ENCODE results near the gene LAMB1. TPM values are rescaled to one million over a fixed set of nuclear protein-coding genes. Genes with fewer than 3 reads are reported as not detected.

The LAMB1 gene
- 245 and 264 TPM in 2 replicates for total RNA-seq

DNA sequence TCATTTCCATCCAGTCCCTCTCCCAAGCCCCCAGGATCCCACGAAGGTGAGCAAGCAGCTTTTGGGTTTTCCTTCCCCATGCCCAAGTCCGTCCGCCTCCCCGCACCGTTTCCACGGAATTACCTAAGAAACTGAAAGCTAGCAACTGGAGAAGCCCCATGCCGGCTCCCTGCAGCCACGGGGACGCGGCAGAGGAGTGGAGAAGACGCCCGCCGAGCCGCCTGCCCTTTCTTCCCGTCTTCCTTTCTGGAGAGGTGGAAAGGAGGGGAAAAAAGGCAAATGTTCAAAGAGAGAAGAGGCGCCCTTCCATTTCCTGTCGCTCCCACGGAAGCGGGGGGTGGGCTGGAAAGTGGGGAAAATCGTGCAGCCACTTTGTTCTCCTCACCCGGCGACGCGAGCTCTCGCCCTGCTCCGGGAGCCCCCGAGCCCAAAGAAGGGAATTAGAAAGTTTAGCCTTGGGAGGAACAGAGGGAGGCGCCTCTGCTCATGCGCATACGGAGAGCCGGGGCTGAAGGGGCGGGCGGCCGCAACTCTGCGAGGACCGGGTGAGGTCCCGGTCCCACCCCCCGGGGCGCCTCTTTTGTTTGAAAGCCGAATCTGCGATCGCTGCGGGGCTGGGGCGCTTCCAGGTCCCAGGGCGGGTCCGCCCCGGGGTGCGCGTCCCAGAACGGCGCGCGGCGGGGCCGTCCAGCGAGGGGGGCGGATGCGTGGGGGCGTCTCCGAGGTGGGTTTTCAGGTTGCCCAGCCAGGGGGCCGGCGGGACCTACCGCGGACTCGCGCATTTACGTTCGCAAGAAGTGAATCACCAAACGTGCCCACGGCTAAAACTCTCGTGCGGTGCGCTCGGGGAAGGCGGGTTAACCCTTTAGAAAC lies at the start of gene LAMB1:
Gene LAMB1 (minus strand): TSS at position 436 of the 873 bp plus-strand sequence. CDS start 276 bp downstream, at position 160.
- peak within 1 kb of the TSS; percentile 90 for H3K4me3 ChIP-seq (ENCODE audit: low read depth, low read length)
- peaks cover 2% of the 10 kb centered on the region for H3K36me3 ChIP-seq (ENCODE audit: control insufficient read depth, insufficient read depth, low read length)
- DNase-seq (ENCODE audit: low read depth): no peak
- TF ChIP-seq, protein P1, sequence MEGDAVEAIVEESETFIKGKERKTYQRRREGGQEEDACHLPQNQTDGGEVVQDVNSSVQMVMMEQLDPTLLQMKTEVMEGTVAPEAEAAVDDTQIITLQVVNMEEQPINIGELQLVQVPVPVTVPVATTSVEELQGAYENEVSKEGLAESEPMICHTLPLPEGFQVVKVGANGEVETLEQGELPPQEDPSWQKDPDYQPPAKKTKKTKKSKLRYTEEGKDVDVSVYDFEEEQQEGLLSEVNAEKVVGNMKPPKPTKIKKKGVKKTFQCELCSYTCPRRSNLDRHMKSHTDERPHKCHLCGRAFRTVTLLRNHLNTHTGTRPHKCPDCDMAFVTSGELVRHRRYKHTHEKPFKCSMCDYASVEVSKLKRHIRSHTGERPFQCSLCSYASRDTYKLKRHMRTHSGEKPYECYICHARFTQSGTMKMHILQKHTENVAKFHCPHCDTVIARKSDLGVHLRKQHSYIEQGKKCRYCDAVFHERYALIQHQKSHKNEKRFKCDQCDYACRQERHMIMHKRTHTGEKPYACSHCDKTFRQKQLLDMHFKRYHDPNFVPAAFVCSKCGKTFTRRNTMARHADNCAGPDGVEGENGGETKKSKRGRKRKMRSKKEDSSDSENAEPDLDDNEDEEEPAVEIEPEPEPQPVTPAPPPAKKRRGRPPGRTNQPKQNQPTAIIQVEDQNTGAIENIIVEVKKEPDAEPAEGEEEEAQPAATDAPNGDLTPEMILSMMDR (IDR thresholded peaks at IDR 0.05; ENCODE audit: insufficient read depth, low read length, poor library complexity, severe bottlenecking): no peak
- no peaks in the 10 kb centered on the region for H3K27me3 ChIP-seq (ENCODE audit: control insufficient read depth, insufficient read depth, low read length)

DNA sequence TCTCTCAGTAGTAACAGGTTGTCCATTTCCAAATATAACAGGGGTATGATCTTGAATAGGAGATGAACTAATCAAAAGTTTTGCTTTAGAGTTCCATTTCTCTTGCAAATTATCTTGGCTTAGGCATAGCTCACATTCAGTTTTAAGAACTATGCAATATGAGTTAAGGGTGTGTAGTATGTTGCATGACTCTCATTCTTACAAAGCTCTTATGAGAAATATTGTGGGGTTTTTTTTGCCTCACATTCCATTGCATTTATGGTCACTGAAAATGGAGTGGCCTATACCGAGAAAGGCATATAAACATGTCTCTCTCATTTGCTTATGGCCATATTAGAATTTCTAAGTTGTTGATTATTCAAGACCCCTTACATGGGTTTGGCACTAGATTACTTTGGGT lies 48.5 kb upstream of the LAMB1 start:
- Histone ChIP-seq H3K27me3 (ENCODE audit: control insufficient read depth, insufficient read depth, low read length) (no peaks in the 10 kb centered on the region), H3K4me3 (ENCODE audit: low read depth, low read length) (no peak overlapping the region), H3K36me3 (ENCODE audit: control insufficient read depth, insufficient read depth, low read length) (no peaks in the 10 kb centered on the region)
- no peak for DNase-seq (ENCODE audit: low read depth)
- TF ChIP-seq, protein P1 (IDR thresholded peaks at IDR 0.05; ENCODE audit: insufficient read depth, low read length, poor library complexity, severe bottlenecking): no peak

DNA sequence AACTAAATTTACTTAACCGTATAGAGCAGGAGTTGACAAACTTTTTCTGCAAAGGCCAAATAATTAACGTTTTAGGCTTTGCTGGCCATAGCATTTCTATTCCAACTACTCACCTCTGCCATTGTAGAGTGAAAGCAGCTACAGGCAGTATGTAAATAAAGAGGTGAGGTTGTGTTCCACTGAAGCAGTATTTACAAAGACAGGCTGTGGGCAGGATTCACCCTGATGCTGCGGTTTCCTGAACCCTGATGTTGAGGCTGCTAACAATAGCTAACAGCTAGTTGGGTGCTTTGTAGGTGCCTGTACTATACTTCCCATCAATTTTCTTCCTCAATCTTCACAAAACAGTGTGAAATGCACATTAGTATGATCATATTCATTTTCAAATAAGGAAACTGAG lies 47.0 kb upstream of the LAMB1 start:
- TF ChIP-seq, protein P1 (IDR thresholded peaks at IDR 0.05; ENCODE audit: insufficient read depth, low read length, poor library complexity, severe bottlenecking): no peak
- no peak overlapping the region for H3K4me3 ChIP-seq (ENCODE audit: low read depth, low read length)
- no peaks in the 10 kb centered on the region for H3K36me3 ChIP-seq (ENCODE audit: control insufficient read depth, insufficient read depth, low read length)
- H3K27me3 ChIP-seq (ENCODE audit: control insufficient read depth, insufficient read depth, low read length): no peaks in the 10 kb centered on the region
- DNase-seq (ENCODE audit: low read depth): no peak

DNA sequence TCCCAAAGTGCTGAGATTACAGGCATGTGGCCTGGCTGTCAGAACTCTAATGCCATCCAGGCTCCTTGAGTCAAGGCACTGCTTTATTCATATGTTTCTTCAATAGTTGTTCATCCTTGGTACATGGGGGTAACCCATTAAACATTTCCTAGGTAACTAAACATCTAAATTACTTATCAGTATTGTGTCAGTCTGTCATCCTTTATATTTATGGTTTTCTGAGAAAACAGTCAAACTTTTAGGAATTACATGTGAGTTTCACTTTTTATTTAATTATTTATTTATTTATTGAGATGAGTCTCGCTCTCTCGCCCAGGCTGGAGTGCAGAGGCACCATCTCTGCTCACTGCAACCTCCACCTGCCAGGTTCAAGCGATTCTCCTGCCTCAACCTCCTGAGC lies 45.5 kb upstream of the LAMB1 start:
- no peaks in the 10 kb centered on the region for H3K36me3 ChIP-seq (ENCODE audit: control insufficient read depth, insufficient read depth, low read length)
- DNase-seq (ENCODE audit: low read depth): no peak
- TF ChIP-seq, protein P1 (IDR thresholded peaks at IDR 0.05; ENCODE audit: insufficient read depth, low read length, poor library complexity, severe bottlenecking): no peak
- no peaks in the 10 kb centered on the region for H3K27me3 ChIP-seq (ENCODE audit: control insufficient read depth, insufficient read depth, low read length)
- H3K4me3 ChIP-seq (ENCODE audit: low read depth, low read length): no peak overlapping the region

DNA sequence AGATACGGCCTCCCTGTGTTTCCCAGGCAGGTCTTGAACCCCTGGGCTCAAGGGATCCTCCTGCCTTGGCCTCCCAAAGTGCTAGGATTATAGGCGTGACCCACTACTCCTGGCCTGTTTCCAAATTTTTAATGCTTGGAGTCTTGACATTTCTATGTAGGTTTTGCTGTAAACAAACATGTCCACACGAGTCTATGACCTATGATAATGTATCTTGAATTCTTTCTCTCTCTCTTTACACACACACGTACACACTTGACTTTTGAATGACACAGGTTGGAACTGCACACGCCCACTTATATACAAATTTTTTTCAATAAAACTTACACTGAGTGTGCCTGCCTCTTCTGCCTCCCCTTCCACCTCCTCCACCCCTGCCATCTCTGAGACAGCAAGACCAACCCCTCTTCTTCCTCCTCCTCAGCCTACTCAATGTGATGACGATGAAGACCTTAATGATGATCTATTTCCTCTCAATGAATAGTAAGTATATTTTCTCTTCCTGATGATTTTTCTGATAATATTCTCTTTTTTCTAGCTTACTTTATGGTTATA lies 44.1 kb upstream of the LAMB1 start:
- Histone ChIP-seq H3K27me3 (ENCODE audit: control insufficient read depth, insufficient read depth, low read length) (no peaks in the 10 kb centered on the region), H3K4me3 (ENCODE audit: low read depth, low read length) (no peak overlapping the region), H3K36me3 (ENCODE audit: control insufficient read depth, insufficient read depth, low read length) (no peaks in the 10 kb centered on the region)
- DNase-seq (ENCODE audit: low read depth): no peak
- TF ChIP-seq, protein P1 (IDR thresholded peaks at IDR 0.05; ENCODE audit: insufficient read depth, low read length, poor library complexity, severe bottlenecking): no peak
